K562 (cell line): ENCODE data around the gene CNIH3. TPM values are rescaled to one million over a fixed set of nuclear protein-coding genes. Genes with fewer than 3 reads are reported as not detected.

Source experiments
- ATAC-seq: fragments of 200-7000 bp; cut with Tn5 transposase; 3 replicates; pipeline ENCODE4 v1.9.1; 2020; ENCODE audit warnings: moderate library complexity
- BruUV-seq: library from RNA; stranded (reverse); fragments of 400-500 nt; replicated peaks from 2 replicates; lab custom pipeline; 2021; lab: Mats Ljungman, UMichigan
- CTCF ChIA-PET: fragments of 300-600 bp; formaldehyde crosslinking; extraction: SDS; loops from one replicate; lab custom pipeline; 2021; ENCODE audit warnings: low intra/inter-chr PET ratio; lab: Yijun Ruan, JAX
- POLR2A ChIA-PET: fragments of 300-600, 350-650 bp; sonication (Branson Sonifier 250); formaldehyde crosslinking; extraction: SDS; loops from one replicate; lab custom pipeline; 2021; ENCODE audit warnings: antibody characterized with exemption, inconsistent platforms; lab: Yijun Ruan, JAX
- DNase-seq, 4 experiments: peaks; one replicate each; pipeline versions ENCODE4 v3.0.0 to v3.0.0-alpha.2; 2011 to 2018; ENCODE audit warnings: low spot score in 3 of 4, mixed read lengths in 3 of 4; ENCODE audit errors: extremely low read depth in 1 of 4
- FAIRE-seq: peaks from 2 replicates; lab custom pipeline; 2011; peaks lifted over from hg19 to GRCh38; lab: Jason Lieb, UNC
- H2AFZ ChIP-seq: 2 replicates; pipeline ENCODE4 v1.6.0; 2011; ENCODE audit warnings: low read depth, low read length, control low read depth, inconsistent platforms
- H3K27ac ChIP-seq: fragments of 200-600 bp; 3 replicates; pipeline ENCODE4 v1.8.0; 2011; ENCODE audit warnings: low read depth, mild to moderate bottlenecking, control low read depth, inconsistent platforms, low read length, moderate library complexity, mixed read lengths; ENCODE audit errors: extremely low read depth
- H3K27me3 ChIP-seq, 2 experiments: fragments of 300-600 bp in 1 of 2; 2 replicates in 1 of 2; 3 replicates in 1 of 2; pipeline versions ENCODE4 v1.6.0 to v1.8.0; 2011; ENCODE audit warnings: inconsistent platforms in 2 of 2, low read length in 2 of 2, mild to moderate bottlenecking in 1 of 2, mixed read lengths in 1 of 2, moderate library complexity in 1 of 2; ENCODE audit not compliant: control insufficient read depth in 2 of 2, insufficient read depth in 2 of 2
- H3K36me3 ChIP-seq: fragments of 300-600 bp; 3 replicates; pipeline ENCODE4 v1.8.0; 2011; ENCODE audit warnings: mild to moderate bottlenecking, low read length, inconsistent platforms; ENCODE audit not compliant: control insufficient read depth, insufficient read depth
- H3K4me1 ChIP-seq, 2 experiments: fragments of 200-600 bp in 1 of 2; replicated peaks in 1 of 2; 2 replicates in 1 of 2; 3 replicates in 1 of 2; pipeline versions ENCODE4 v1.5.1 to v1.8.0; 2011; ENCODE audit warnings: inconsistent platforms in 2 of 2, low read length in 2 of 2, mild to moderate bottlenecking in 1 of 2, mixed read lengths in 1 of 2, moderate library complexity in 1 of 2; ENCODE audit not compliant: control insufficient read depth in 2 of 2, insufficient read depth in 2 of 2
- H3K4me2 ChIP-seq: 2 replicates; pipeline ENCODE4 v1.6.1; 2011; ENCODE audit warnings: low read length, control low read depth, inconsistent platforms, mixed read lengths; ENCODE audit not compliant: insufficient read depth
- H3K4me3 ChIP-seq: fragments of 200-600 bp; sonication (generic), shearing (Covaris generic); 2 replicates; pipeline ENCODE4 v1.5.1; 2016; ENCODE audit warnings: control low read depth, inconsistent platforms
- H3K79me2 ChIP-seq: fragments of 200-600 bp; 3 replicates; pipeline ENCODE4 v1.8.0; 2011; ENCODE audit warnings: low read length, inconsistent platforms; ENCODE audit not compliant: control insufficient read depth, insufficient read depth
- H3K9ac ChIP-seq, 2 experiments: 2 replicates each; pipeline versions ENCODE4 v1.6.0 to v1.6.1; 2011; ENCODE audit warnings: low read depth in 2 of 2, low read length in 2 of 2, control low read depth in 1 of 2, inconsistent platforms in 1 of 2, mild to moderate bottlenecking in 1 of 2, mixed read lengths in 1 of 2; ENCODE audit not compliant: insufficient read depth in 1 of 2
- H3K9me1 ChIP-seq: one replicate; pipeline ENCODE4 v1.6.0; 2011; ENCODE audit warnings: inconsistent platforms, mild to moderate bottlenecking, low read length, moderate library complexity; ENCODE audit not compliant: control insufficient read depth, insufficient read depth
- H3K9me3 ChIP-seq: replicated peaks from 2 replicates; pipeline ENCODE4 v1.5.1; 2011; ENCODE audit warnings: low read depth, low read length, inconsistent platforms; ENCODE audit not compliant: control insufficient read depth, insufficient read depth
- H4K20me1 ChIP-seq: replicated peaks from 2 replicates; pipeline ENCODE4 v1.6.1; 2011; ENCODE audit warnings: low read length, inconsistent platforms, mixed read lengths; ENCODE audit not compliant: control insufficient read depth, insufficient read depth
- C11orf30 ChIP-seq: fragments of 450-650 bp; IDR thresholded peaks from 2 replicates; pipeline ENCODE4 v1.6.1; 2016; ENCODE audit warnings: low read depth, mild to moderate bottlenecking
- CBX2 ChIP-seq: fragments of 200-600 bp; sonication (generic); IDR thresholded peaks from one replicate; pipeline ENCODE4 v1.6.1; 2012; ENCODE audit warnings: mild to moderate bottlenecking, low read length, inconsistent platforms; ENCODE audit not compliant: insufficient read depth, poor library complexity, severe bottlenecking
- GTF2A2 ChIP-seq: IDR thresholded peaks from 2 replicates; pipeline ENCODE4 v1.6.1; 2016; ENCODE audit warnings: mild to moderate bottlenecking, missing genetic modification characterization, missing compliant biosample characterization
- TEAD4 ChIP-seq, 2 experiments: sonication (generic) in 1 of 2; formaldehyde crosslinking in 1 of 2; IDR thresholded peaks; 2 replicates each; pipeline versions ENCODE4 v1.6.1 to v1.8.0; 2012 to 2022; ENCODE audit warnings: borderline replicate concordance in 1 of 2, inconsistent platforms in 1 of 2, low read length in 1 of 2, mild to moderate bottlenecking in 1 of 2, missing genetic modification reagents in 1 of 2
- ZBTB17 ChIP-seq: fragments of 450-650 bp; formaldehyde crosslinking; IDR thresholded peaks from 2 replicates; pipeline ENCODE4 v1.4.0; 2020; ENCODE audit warnings: mild to moderate bottlenecking
- ZNF184 ChIP-seq: sonication (generic); formaldehyde crosslinking; IDR thresholded peaks from 2 replicates; pipeline ENCODE4 v1.5.0; 2020; ENCODE audit warnings: missing genetic modification reagents
- ZNF740 ChIP-seq, 3 experiments: fragments of 200-800 bp in 1 of 3; sonication (Bioruptor generic) in 1 of 3; sonication (generic) in 1 of 3; formaldehyde crosslinking in 1 of 3; IDR thresholded peaks; 2 replicates each; pipeline versions ENCODE4 v1.6.1 to v1.8.0; 2016 to 2022; ENCODE audit warnings: mild to moderate bottlenecking in 2 of 3, missing compliant biosample characterization in 2 of 3, missing genetic modification characterization in 2 of 3, missing genetic modification reagents in 1 of 3
- ZNF79 ChIP-seq: fragments of 250-450 bp; sonication (Bioruptor Pico); IDR thresholded peaks from 2 replicates; pipeline ENCODE4 v1.4.0; 2020; ENCODE audit warnings: low read depth, mild to moderate bottlenecking, moderate library complexity
- WGBS: fragments of 100-300 bp; shearing (Covaris generic); methylation state at CpG from one replicate; pipeline ENCODE4 v1.1.6; 2016; ENCODE audit warnings: low coverage, mixed read lengths; ENCODE audit not compliant: insufficient coverage; ENCODE audit errors: missing lambda C conversion rate; 5-methylcytosine and 5-hydroxymethylcytosine counted together
- in situ Hi-C: fragments of 300-500 bp; cut with MboI; formaldehyde crosslinking; loops from 4 replicates; pipeline ENCODE4 v1.15.0; 2018; ENCODE audit warnings: inconsistent platforms, mixed read lengths
- intact Hi-C: fragments of 100-400 bp; cut with micrococcal nuclease; formaldehyde crosslinking; loops from 2 replicates; pipeline ENCODE4 v1.14.2; 2022
- polyA plus RNA-seq, 8 experiments: library from polyadenylated mRNA; depleted of rRNA in 4 of 8; stranded (reverse) in 5 of 8; unstranded in 3 of 8; fragments of >200 nt; fragmentation: Nextera tagmentation in 2 of 8; fragmentation: Illumina TruSeq in 1 of 8; extraction: Ambion mirVana in 2 of 8; extraction: Trizol in 1 of 8; gene quantifications; 2 replicates each; pipeline versions ENCODE4 v1.2.1 to v1.2.3, GENCODE V29; 2011 to 2014; ENCODE audit warnings: inconsistent platforms in 1 of 8, missing spikeins in 1 of 8
- total RNA-seq, 7 experiments: library from RNA; depleted of rRNA in 6 of 7; stranded (reverse); fragments of >200 nt in 6 of 7; fragmentation: Illumina TruSeq in 2 of 7; extraction: Trizol in 2 of 7; gene quantifications; 2 replicates each; pipeline versions ENCODE4 v1.2.1 to v1.2.3, GENCODE V29; 2011 to 2021; ENCODE audit warnings: low replicate concordance in 1 of 7
- TF ChIP-seq, protein P1 (sequence below): fragments of 250-450 bp; sonication (Bioruptor Pico); IDR thresholded peaks from 2 replicates; pipeline ENCODE4 v1.6.1; 2021; ENCODE audit warnings: mild to moderate bottlenecking

CNIH3 gene
- total and polyA plus RNA-seq, 9 of the 15 experiments (the other 6 are each of a cell fraction or from before 2014, with no cell fraction given): 0.14 to 1.8 (median 0.79) TPM

GRCh38 chr1:224635356-224635755 lies 19.2 kb downstream of the CNIH3 start:
- TF ChIP-seq, protein P1, sequence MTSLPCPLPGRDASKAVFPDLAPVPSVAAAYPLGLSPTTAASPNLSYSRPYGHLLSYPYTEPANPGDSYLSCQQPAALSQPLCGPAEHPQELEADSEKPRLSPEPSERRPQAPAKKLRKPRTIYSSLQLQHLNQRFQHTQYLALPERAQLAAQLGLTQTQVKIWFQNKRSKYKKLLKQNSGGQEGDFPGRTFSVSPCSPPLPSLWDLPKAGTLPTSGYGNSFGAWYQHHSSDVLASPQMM (CRISPR knock-in tag): no peak
- TF ChIP-seq TEAD4 (IDR thresholded peaks at IDR 0.05; ENCODE audit: low read length): no peak
- TF ChIP-seq TEAD4 (CRISPR knock-in tag; IDR thresholded peaks at IDR 0.05; ENCODE audit: borderline replicate concordance): no peak
- peak; percentile 15; the same call in 1 of the 2 replicates for TF ChIP-seq C11orf30
- Histone ChIP-seq H3K79me2 (no peaks in the 10 kb centered on the region), H3K4me1 (no peaks in the 10 kb centered on the region; a peak in 1 of 5 replicates), H3K4me3 (no peak overlapping the region), H2AFZ (no peak overlapping the region), H3K4me2 (no peak overlapping the region), H3K36me3 (no peaks in the 10 kb centered on the region), H3K27me3 (peaks cover 60 to 71% of the 10 kb centered on the region in 2 experiments), H3K9me3 (no peaks in the 10 kb centered on the region), H3K9ac (no peak overlapping the region), H3K9me1 (no peaks in the 10 kb centered on the region), H3K27ac (no peak overlapping the region), H4K20me1 (no peaks in the 10 kb centered on the region)
- ChIA-PET CTCF (no interaction called here), POLR2A (interaction anchor here (0.6 to 1.0 kb wide), 3 partner anchors 25 to 218 kb away, joined by 3 to 4 read pairs (median 3); no protein-coding TSS in a partner anchor)
- ATAC-seq: peak; percentile 44; the same call in 1 of the 3 replicates
- no TSS peak for BruUV-seq
- no peak for FAIRE-seq
- 1% methylated on average over 5 of the region's 5 CpGs for WGBS
- intact Hi-C loops: no loop called here
- no peak for DNase-seq
- in situ Hi-C loops: no loop called here

DNA sequence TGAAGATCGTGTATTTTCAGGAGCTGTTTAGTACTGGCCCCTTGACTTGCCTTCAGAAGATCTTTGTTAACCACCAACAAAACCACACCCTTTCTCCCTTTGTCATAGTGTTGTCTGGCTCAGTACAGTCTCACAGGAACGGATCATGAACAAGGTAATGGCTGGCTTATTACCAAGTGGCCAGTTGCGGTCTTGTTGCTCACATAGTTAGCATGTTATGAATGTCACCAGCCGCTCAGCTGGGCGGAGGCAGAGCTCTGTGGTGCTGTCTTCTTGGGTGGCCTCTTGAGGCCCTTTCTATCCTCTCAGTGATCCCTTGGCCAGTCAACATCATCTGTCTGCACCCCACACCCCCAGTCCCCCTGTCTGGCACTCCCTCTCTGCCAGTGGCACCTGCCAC lies 21.4 kb downstream of the CNIH3 start:
- H4K20me1 ChIP-seq: no peaks in the 10 kb centered on the region
- intact Hi-C loops: no loop called here
- TF ChIP-seq ZNF740 (CRISPR knock-in tag; IDR thresholded peaks at IDR 0.05): no peak
- TF ChIP-seq ZNF740 (tag; IDR thresholded peaks at IDR 0.05): no peak
- TF ChIP-seq CBX2: no peak
- no peak for TF ChIP-seq ZNF79 (CRISPR knock-in tag)
- TF ChIP-seq GTF2A2: no peak
- TF ChIP-seq ZBTB17 (CRISPR knock-in tag): no peak
- no peak for TF ChIP-seq ZNF184 (CRISPR knock-in tag)
- TF ChIP-seq, all 486 proteins: peak for 0
- Histone ChIP-seq H3K36me3 (no peaks in the 10 kb centered on the region), H3K4me3 (no peak overlapping the region), H3K27ac (no peak overlapping the region), H3K79me2 (no peaks in the 10 kb centered on the region), H3K9ac (no peak overlapping the region), H3K4me2 (no peak overlapping the region), H3K4me1 (no peaks in the 10 kb centered on the region; a peak in 1 of 5 replicates), H3K9me1 (no peaks in the 10 kb centered on the region), H3K9me3 (no peaks in the 10 kb centered on the region), H2AFZ (no peak overlapping the region), H3K27me3 (peaks cover 59 to 72% of the 10 kb centered on the region in 2 experiments)
- ATAC-seq (no peak), FAIRE-seq (no peak), DNase-seq (no peak)
- BruUV-seq: no TSS peak
- ChIA-PET POLR2A (interaction anchor here (0.8 kb wide), 1 partner anchor 11 kb away, joined by 3 read pairs; no protein-coding TSS in a partner anchor), CTCF (no interaction called here)
- in situ Hi-C loops: no loop called here
- 2% methylated on average over 5 of the region's 5 CpGs for WGBS
